Epidermal melanocyte (primary cell): ENCODE measurements around the gene JARID2.

ENCODE experiments used
- DNase-seq: peaks from one replicate; pipeline ENCODE4 v3.0.0; 2011; ENCODE audit warnings: low spot score; ENCODE audit not compliant: insufficient read length

Gene JARID2

DNA sequence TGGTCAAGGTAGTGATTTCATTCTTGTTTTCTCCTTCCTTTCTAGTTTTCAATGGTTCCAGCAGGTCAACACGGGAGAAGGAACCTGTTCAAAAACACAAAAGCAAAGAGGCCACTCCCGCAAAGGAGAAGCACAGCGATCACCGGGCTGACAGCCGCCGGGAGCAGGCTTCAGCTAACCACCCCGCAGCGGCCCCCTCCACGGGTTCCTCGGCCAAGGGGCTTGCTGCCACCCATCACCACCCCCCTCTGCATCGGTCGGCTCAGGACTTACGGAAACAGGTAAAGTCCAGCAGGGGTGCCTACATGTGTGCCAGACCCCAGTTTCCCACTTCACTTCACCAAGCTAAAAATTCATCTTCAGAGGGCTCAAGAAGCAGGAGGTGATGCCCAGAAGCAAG, 241.4 kb downstream of the JARID2 start:
- DNase-seq, result no peak

DNA sequence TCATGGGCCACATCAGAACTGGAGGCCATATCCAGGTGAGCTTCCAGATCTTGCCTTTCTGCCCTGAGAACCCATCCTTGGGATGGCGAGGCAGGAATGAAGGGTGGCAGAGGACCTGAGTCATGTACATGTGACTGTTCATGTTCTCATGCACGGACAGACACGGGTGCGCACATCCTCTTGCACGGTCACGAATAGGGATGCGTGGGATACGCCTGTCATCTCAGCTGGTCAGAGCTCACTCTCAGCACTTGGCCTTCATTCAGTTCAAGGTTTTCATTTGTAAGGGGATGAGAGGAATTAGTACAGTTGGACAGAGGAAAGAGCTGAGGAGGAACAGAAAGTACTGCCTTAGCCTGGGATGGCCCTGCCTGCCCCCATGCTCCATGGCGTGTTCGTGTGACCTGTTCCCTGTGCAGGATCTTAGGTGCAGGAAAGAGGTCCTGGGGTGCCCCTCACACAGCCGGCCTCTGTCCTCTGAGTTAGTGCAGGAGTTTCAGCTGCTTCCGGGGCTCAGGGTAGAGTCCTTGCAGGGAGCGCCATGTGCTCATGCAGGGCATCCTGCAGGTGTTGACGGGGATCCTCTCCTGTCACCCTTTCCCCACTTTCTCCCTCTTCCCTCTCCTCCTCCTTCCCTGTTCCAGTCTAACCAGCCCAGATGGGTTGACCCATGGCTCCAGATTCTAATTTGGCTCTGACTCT, 243.5 kb downstream of the JARID2 start:
- no peak for DNase-seq

DNA sequence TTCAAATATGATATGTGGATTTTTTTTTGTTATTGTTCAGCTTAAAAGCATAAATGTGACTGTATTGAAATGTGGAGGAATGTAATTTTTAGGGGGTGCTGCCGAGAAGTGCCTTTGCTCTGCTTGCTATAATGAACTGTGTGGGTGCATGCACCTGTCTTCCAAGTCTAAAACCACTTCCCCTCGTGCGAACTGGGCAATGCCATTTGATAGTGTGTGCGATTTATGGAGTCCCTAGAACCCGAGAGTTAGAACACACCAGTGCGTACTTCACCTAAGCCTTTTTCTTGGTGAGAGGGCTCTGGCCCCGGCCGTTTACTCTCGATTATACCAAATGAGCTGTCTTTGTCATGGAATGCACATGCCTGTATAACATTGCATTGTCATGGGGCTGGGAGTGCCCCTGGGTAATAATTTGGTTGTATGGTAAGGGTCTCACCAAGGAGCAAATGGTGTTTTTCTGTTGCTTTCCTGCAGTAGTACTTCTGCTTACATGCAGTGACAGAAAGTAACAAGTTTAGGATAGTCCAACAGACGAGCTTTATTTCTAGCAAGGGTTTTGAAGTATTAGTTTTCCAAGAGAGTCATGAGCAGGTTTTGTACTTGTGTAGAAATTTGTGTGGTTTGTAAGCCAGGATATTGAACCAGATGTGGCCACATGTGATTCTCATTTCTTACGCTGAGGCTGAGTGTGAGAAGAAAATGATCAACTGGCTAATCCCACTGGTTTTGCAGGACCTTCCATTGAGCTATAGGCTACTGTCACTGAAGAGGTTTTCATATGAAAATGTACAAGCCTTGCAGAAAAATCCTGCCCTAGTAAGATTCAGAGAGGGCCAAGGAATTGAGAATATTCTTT, 244.6 kb downstream of the JARID2 start:
- no peak for DNase-seq

DNA sequence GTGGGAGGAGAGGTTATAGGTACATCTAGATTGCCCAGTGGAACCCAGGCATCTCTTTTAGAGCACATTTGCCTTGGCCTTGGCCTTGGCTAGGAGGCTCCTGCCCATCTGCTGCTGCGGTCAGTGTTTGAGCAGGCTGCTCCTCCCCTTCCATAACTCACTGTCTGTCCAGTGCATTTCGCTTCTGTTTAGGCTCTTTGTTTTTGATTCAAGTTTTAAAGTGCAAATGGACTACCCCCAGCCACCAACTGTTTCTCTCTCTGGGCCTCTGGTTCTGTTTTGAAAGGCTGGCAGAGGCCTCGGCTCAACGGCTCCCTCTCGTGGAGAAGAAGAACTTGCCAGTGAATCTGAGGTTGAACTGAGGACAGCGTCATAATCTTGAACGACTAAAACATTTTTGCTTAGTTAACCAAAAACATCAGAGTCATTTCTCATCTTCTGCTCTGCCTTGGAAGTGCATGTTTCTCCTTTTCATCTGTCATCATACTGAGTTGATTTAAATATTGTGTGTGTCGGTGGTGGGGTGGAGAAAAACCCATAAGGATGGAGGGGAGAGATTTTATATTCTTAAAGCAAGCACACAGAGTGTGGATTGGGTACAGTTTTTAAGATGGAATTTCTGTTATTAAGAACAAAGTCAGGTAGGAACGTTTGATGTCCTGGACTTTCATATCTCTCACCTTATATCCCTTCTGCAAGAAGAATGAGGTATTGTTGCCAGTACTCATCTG, 245.6 kb downstream of the JARID2 start:
- peak; percentile 87 for DNase-seq

DNA sequence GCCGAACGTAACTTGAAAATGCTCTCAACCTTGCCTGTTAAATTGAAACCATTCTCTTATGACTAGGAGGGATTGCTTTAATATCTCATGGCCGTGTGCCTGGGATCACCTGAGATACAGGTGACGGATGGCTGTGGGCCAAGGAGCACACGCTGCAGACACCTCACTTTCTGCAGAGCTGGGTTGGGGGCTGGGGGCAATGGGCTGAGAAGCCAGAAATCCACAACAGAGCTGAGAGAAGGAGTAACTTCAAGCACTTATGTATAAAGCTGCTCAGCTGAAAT, 246.1 kb downstream of the JARID2 start:
- no peak for DNase-seq

DNA sequence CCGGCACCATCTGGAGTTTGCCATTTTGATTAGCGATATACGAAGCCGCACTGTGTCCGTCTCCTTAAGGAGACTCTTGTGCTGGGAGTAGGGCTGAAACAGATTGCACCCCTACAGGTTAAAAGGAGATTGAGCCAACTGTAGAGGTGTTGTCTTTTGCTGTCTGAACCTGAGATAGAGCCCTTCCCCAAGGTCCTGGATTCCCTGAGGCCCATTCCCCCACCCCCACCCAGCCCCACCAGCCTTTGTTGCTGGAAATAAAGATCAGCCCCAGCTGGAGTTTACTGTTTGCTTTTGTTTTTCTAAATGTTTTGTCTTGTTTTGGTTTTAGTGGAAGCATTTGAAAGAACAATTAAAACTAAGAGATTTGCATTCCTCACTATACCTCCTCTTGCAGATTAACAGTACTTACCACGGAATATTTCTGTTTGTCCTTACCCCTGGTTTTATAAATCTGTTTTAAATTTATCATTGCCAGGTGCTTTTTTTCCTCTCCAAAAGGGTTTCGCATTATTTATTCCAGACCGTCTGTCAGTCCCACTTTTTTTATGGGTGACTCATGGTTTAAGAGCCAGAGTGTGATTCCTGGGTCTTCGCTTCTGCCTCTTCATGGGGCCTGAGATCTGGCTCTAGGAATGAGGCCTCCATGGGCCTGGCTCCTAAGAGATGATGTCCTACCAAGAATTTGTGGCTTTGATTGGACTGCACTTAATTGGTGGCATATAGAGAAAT, 247.7 kb downstream of the JARID2 start:
- no peak for DNase-seq

DNA sequence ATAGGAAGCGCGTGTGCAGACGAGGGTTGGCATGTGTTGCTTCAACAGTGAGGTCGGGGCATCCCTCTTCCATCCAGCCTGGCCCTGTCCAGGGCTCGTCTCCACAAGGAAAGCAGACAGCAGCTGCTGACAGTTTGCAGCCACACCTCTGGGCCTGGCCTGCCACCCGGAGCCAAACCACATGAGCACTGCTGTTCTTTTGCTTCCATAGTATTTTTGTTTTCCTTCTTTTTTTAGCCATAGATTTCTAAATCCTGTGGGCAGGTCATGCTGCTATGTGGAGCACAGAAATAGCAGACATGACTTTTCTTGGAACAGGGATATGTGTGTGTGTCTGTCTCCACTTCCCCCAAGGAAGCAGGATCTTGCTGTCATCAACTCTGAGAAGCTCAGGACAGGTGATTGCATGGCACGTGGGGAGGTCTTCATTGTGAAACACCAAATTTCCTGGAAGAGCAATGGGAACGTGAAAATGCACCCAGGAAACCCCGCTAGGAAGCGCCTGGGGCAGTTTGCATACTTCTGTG, 249.6 kb downstream of the JARID2 start:
- no peak for DNase-seq

DNA sequence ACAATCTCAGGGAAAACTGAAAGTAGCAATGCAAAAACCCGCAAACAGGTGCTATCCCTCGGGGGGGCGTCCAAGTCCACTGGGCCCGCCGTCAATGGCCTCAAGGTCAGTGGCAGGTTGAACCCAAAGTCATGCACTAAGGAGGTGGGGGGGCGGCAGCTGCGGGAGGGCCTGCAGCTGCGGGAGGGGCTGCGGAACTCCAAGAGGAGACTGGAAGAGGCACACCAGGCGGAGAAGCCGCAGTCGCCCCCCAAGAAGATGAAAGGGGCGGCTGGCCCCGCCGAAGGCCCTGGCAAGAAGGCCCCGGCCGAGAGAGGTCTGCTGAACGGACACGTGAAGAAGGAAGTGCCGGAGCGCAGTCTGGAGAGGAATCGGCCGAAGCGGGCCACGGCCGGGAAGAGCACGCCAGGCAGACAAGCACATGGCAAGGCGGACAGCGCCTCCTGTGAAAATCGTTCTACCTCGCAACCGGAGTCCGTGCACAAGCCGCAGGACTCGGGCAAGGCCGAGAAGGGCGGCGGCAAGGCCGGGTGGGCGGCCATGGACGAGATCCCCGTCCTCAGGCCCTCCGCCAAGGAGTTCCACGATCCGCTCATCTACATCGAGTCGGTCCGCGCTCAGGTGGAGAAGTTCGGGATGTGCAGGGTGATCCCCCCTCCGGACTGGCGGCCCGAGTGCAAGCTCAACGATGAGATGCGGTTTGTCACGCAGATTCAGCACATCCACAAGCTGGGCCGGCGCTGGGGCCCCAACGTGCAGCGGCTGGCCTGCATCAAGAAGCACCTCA, 250.7 kb downstream of the JARID2 start:
- no peak for DNase-seq

DNA sequence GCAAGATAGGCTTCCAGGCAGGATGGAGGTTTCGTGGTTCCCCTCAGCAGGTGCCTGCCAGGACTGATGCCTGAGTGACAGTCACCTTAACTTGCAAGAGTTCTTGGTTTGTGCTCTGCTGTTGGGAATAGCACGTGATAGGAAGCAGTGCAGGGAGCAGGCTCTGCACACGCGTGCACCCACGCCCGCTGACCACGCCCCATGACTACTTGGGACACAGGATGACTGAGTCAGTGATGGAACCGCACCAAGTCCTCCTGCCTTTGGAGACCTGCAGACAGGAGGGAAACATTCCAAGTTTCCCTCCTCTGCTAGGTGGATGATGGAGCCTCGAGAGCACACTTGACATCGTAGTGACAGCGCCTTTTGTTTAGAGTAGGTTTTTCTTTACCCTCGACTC, 252.8 kb downstream of the JARID2 start:
- DNase-seq, result no peak

DNA sequence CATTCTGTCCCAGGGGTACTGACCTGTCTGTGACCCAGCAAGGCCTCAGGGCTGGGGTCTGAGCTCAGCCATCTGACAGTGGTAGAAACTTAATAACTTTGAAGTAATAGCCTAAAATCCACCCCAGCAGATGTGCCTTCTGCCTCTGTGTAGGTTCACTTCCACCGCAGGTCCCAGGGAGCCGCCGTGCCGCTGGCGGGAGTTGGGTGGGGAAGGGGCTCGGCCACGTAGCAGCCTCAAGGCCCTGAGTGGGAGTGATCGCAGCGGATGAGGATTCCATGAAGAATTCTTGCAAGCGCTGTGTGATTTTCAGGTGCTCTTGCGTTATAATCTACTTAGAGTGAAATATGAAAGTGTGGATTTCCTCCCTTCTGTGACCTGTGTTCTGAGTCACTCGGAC, 253.3 kb downstream of the JARID2 start:
- no peak for DNase-seq

DNA sequence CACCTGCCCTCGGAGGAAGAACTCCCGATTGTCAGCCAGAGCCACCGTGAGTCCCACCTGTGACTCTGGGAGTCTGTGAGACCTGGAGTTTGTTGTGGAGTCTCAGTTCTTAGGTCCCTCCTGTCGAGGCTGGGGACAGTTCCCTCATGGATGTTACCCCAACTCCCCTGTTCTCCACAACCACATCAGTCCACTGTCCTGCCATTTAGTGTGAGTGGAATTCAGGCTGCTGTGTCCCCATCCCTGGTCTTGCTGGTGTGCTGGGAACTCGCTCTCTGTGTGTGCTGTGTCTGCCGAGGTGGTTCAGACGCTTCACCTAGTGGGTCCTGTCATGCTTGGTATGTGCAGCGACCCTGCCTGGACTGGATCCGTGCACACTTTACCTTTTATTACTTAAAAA, 253.7 kb downstream of the JARID2 start:
- DNase-seq, result no peak

DNA sequence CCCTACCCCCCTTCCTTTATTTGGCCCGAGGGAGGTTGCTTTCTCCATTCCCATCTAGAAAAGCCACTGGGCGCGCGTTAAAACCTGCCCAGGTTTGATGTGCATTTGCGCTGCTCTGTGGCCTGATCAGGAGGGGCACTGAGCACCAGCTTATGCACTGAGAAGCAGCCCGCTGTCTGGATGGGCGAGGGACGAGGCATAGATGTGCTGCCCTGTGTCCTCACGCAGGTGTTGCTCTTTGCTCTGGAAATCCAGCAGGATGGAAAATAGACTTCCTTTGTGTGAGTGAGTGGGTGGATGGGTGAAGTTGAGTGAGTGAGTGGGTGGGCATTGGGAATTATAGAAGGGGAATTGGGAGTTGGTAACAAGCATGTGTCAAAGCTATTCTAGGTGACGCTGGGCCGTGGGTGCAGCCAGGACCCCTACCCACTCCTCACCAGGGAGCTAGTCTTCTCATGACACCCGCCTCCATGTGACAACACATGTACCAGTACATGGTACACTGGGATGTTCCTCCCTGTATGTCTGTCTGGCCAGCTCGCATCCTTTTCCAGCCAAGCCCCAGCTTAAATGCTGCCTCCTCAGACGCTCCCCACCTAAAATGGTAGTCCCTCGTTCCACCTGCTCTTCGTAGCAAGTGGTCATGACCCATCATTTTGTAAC, 254.3 kb downstream of the JARID2 start:
- no peak for DNase-seq

DNA sequence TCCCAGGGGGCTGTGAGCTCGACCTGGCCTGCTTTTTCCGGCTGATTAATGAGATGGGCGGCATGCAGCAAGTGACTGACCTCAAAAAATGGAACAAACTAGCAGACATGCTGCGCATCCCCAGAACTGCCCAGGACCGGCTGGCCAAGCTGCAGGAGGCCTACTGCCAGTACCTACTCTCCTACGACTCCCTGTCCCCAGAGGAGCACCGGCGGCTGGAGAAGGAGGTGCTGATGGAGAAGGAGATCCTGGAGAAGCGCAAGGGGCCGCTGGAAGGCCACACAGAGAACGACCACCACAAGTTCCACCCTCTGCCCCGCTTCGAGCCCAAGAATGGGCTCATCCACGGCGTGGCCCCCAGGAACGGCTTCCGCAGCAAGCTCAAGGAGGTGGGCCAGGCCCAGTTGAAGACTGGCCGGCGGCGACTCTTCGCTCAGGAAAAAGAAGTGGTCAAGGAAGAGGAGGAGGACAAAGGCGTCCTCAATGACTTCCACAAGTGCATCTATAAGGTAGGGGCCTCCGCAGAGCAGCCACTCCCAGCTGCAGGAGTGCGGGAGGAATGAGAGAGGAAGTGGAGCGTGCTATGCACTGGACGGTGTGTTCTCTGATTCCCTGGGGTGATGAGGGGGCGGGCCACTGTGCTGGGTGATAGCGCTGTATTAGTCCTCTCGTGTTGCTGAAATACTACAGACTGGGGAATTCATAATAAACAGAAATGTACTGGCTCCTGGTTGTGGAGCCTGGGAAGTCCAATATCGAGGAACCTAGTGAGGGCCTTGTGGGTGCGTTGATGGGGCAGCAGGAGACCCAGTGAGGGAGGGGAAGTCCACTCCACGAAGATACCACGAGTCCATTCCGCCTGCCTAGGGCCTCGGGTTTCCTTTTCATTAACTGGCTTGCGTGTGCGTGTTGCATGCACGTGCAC, 255.3 kb downstream of the JARID2 start:
- no peak for DNase-seq

DNA sequence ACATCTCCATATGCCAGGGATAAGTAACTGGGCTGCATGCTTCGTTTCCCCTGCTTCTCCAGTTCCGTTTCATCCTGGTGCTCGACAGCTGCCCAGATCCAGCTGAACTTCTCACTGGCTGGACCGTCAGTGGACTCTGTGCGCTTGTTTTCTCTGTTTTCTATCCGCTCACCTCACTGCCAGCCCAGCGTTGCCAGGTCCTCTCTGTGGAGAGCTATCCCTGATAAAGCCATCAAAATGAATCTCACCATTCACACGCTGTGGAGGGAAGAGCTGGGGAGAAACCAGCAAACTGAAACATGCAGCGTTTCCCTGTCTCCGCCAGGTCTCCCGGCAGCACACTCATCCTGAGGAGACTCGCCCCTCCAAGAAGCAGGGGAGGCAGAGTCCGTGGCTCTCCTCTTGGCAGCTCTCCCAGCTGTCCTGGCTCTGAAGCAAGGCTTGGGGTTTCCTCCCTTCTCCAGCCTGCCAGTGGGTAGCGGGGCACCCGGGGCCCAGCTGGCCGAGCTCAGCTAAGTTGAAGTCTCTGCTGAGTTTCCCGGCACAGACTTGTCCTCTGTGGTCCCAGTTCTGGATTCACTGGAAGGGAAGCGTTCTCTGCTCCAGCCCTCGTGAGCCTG, 256.1 kb downstream of the JARID2 start:
- no peak for DNase-seq

DNA sequence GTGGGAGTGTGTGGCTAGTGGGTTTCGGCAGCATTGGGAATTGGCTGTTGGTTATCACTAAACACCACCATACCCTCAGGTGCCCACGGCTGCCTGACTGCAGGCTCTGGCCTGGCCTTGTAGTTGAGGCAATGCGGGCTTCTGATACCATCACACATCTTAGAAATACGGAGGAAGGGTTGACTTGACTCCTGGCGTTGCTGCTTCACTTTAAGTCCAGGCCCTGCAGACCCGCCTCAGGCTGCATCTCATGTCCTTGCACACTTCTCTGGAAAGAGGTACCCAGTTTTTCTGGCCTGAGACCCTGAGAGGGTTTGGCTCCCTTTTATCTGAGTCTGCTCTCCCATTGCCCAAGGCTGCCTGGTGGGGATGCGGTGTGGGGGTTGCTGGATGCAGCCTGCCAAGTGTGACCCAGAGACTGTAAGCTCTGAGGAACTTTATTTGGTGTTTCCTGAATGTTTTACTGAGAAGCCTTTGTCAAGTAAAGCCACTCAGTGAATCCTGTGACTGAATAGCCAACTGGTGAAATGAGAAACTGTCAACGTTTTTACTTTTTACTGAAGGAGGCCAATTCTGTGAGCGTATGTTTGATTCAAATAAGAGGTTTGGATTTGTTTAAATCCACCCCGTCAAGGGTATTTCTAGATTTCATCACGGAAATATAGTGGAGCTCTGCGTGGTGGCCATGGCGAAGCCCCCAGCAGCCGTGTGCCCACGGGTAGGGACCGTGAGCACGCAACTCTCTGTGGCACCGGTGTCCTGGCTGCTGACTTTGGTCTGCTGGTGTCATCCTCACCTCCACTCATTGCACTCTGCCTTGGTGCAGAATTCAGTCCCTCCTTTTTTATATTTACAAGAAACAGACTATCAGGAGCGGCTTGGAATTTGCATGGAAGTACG, 256.8 kb downstream of the JARID2 start:
- peak; percentile 9 for DNase-seq

DNA sequence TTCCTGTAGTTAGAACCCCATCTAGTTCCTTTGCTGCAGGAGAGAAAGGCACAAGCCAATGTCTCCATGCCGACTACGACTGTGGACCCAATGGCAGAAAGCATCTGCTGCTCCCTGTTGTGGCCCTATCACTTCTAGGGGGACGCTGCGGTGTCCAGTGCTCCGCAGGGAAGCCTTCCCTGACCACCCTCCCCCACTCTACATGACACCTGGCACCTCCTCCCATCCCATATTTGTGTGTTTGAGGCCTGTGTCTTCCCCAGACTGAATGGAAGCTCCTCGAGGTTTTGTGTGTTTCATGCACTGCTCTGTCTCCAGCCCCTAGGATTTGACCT, 257.4 kb downstream of the JARID2 start:
- no peak for DNase-seq

DNA sequence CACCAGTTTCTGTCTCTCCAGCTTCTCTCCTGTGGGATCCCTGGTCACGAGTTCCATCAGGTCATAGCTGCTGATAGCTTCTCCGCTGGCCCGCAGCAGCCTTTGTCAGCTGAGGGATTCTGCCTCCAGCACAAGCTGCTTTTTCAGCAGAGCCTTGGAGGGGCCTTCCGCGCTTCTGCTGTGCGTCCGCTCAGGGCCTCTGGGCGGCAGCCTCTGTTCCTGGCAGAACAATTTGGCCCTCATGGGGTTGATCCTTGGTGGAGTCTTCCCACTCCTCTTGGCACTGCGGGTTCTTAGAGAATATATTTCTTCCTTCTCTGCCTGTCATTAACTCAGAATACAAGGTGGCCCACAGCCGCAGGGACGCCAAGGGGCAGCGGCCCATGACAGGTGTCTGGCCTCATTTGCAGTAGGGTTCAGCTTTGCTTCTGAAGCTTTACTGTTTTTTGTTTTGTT, 258.2 kb downstream of the JARID2 start:
- DNase-seq, result no peak
